HuH-7 (cell line): Measurements from ENCODE around the gene CRHBP.
"Not testable (repeated sequence)": the region's sequence is repeated elsewhere in the genome, so short reads cannot be mapped to it uniquely, and the experiment has no call there.

Experiments
- DNase-seq: peaks from one replicate; pipeline ENCODE4 v3.0.0; 2011; ENCODE audit warnings: low spot score

The CRHBP gene, protein sequence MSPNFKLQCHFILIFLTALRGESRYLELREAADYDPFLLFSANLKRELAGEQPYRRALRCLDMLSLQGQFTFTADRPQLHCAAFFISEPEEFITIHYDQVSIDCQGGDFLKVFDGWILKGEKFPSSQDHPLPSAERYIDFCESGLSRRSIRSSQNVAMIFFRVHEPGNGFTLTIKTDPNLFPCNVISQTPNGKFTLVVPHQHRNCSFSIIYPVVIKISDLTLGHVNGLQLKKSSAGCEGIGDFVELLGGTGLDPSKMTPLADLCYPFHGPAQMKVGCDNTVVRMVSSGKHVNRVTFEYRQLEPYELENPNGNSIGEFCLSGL

DNA sequence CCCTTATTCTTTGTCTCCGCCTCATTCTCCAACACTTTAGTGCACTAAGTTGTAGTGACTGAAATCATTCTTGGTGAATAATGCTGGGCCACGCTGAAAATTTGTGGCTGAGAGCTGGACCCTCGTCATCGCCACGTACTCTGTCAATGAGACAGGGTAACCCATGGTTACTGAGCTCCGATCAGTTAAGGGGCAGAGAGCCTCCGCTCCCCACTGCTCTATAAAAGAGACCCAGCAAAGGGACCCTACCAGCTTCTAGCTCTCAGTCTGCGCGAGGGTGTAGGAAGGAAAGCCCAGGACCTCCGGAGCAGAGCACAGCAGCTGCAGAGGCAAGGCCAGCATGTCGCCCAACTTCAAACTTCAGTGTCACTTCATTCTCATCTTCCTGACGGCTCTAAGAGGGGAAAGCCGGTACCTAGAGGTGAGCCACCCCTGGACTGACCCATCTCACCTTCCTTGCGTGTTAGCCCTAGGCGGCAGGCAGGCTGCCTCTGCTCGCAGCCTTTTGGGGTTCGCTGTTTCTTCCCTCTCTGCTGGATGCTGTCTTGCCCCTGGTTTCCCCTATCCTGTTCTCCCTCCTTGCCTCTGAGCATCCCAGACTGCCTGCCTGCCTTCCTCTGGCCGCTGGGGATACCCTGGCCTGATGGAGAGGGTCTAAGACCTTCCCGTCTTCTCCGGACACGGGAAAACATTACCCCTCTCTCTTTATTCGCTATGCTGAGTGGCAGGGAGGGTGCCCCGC, at the start of gene CRHBP:
TSS of gene CRHBP (plus strand) at position 251 of the 742 bp plus-strand sequence. CDS start at position 341, 90 bp downstream.
- no peak for DNase-seq

DNA sequence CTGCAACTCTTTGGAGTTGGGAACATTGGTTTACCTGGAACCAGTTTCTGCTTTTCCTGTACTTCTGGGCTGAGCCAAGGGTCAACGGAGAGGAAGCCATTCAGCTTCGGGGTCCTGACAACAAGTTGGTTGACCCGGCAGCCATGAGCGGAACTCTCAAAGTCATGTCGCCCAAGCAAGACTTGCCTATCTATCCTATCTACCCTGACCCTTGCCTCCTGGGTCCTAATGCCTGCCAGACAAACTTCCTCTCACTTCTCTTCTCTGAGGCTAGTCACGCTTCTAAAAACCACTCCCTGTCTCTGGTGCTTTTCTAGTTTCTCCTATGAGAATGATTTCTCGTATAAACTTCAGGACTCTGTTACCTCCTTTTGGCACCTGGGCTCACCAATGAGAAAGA, 44.7 kb upstream of the CRHBP start:
- DNase-seq = no peak

DNA sequence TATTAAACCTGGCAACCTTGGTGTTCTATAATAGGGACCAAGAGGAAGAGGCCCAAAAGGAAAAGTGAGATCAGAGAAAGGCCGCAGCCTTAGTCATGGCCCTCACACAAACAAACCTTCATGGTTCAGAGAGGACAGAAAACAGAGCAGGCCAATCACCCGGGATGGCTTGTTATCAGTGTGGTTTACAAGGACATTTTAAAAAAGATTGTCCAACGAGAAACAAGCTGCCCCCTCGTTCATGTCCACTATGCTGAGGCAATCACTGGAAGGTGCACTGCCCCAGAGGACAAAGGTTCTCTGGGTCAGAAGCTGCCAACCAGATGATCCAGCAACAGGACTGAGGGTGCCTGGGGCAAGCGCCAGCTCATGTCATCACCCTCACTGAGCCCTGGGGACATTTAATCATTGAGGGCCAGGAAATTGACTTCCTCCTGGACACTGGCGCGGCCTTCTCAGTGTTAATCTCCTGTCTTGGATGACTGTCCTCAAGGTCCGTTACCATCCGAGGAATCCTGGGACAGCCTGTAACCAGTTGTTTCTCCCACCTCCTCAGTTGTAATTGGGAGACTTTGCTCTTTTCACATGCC, 42.4 kb upstream of the CRHBP start:
- DNase-seq = not testable (repeated sequence)

GRCh38 chr5:76914671-76915070, 38.2 kb upstream of the CRHBP start:
- DNase-seq = not testable (repeated sequence)

DNA sequence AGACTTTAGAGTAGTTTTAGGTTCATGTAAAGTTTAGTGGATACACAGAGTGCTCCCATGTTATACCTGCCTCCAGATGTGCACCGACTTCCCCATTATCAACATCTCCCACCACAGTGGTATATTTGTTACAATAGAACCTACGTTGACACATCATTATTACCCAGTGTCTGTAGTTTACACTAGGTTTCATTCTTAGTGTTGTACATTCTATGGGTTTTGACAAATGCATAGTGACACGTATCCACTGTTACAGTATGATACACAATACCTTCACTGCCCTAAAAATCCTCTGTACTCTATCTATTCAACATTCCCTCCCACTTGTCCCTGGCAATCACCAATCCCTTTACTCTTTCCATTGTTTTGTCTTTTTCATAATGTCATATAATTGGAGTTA, 34.3 kb upstream of the CRHBP start:
- DNase-seq = no peak

DNA sequence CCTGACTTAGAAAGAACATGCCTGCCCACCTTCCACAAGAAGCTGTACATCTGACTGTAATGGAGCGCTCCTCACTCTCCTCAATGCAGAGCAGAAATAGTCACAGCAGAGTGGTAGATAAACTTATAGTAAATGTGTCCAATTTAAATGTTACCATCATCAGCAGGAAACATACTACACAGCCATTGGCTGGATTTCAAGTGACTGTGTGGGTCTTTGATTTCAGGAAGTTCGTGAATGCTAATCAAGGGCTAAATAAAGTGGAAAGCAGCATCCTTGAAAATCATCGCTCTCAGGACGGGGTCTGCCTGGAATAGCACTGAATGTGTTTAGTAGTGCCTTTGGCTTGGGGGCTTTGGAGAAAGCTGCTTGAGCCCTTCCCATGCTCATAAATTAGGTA, 32.4 kb upstream of the CRHBP start:
- DNase-seq = no peak

GRCh38 chr5:76926329-76927105, 26.3 kb upstream of the CRHBP start:
- DNase-seq = no peak

DNA sequence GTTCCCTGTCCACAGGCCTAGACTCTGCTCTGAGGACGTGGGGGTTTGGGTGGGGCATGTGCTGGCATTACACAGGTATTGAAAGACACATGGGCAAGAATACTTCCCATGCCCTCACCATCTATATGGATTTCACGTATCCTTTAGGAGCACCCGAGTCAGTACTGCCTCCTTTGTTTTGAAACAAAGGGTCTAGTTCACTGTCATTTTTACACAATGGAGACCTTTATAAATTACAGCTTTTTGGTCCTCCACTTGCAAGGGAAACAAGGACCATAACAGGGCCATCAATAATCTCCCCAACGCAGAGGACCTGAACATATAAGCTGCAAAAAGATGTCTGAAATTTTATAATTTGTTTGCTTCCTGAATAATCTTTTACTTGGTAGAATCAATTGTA, 24.9 kb upstream of the CRHBP start:
- no peak for DNase-seq

- DNase-seq = no peak
Observed at GRCh38 chr5:76930083-76930482, 22.8 kb upstream of the CRHBP start.

DNA sequence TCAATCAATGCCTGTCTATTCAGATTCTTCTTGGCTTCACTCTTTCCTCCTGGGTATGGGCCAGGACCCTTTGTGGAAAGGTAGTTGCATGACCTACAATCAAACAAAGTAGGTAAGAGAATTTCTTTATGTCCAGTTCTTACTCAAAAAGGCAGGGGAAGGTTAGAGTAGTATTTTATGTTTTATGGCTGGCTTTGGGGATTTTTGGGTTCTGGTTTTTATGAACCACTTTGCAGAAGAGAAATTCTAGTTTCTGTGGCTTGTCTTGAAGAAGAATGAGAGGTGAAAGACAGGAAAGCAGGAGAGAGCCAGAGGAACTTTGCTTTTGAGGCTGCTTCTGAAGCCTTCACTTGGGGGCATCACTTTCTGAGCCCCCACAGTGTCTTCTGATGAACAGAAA, 14.7 kb upstream of the CRHBP start:
- no peak for DNase-seq

- DNase-seq = no peak
Observed at GRCh38 chr5:76941000-76941399, 11.8 kb upstream of the CRHBP start.

GRCh38 chr5:76941442-76941841, 11.4 kb upstream of the CRHBP start:
- DNase-seq = no peak

GRCh38 chr5:76942581-76942980, 10.3 kb upstream of the CRHBP start:
- no peak for DNase-seq

DNA sequence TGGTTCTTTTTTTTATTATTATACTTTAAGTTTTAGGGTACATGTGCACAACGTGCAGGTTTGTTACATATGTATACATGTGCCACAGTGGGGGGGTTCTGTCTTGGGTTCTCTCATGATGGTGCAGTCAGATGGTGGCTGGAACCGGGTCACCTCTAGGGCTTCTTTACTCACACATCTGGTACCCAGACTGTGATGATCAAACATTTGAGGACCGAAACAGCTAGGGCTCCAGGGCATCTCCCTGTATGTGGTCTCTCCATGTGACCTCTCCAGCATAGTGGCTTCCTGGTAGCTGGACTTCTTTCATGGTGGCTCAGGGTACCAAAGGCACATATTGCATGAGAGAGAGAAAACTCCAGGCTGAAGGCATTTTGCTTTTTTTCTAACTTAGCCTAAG, 9.8 kb upstream of the CRHBP start:
- no peak for DNase-seq

DNA sequence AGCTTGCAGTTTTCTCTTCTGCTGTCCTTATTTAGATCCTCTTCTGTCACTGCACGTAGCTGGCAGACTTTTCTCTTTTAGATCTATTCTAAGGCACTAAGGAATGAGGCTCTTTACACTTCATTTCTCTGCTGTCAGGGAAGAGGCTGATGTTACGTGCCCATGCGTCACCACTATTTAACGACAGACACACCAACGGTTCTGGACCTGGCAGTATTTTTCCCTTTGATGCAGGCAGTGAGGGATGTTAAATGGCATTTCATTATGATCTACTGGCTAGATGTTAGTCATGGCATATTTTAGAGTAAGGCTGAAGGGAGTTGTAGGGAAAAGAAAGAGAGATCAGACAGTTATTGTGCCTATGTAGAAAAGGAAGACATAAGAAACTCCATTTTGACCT, 8.2 kb upstream of the CRHBP start:
- no peak for DNase-seq

GRCh38 chr5:76945238-76945637, 7.6 kb upstream of the CRHBP start:
- not testable (repeated sequence) for DNase-seq

DNA sequence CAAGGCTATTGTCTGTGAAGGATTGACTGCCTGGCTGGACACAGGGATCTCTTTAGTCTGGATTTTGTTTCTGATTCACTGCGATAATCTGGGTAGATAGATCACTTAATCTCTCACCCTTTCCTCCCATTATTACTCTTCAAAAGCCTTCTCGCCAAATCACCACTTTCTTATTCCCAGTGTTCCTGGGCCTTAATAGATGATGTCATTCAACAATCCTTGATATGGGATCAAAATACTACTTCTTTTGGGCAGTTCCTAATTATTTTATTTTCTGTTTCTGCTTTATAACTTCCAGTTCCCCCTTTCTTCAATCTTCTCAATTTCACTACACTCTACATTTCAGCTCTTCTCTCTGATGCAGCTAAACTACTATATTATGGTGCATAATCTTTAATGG, 6.8 kb upstream of the CRHBP start:
- DNase-seq = no peak

DNA sequence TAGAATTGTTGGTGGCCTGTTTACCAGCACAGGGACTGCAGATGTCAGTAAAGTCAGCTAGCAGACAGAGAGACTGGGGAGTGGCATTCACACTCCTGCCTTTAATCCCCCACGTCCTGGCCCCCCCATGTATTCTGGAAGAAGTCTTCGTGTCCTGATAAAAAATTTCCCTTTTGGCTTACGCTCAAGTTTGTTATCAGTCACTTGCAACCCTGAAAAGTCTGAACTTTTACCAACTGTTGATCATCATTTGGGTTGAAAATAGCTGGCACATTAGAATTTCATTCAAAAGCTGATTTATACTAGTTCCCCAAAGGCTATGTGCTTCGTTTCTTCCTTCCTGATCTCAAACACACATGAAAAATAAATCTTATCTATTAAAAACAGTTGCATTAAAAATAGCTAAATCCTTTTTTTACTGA, 5.8 kb upstream of the CRHBP start:
- no peak for DNase-seq

DNA sequence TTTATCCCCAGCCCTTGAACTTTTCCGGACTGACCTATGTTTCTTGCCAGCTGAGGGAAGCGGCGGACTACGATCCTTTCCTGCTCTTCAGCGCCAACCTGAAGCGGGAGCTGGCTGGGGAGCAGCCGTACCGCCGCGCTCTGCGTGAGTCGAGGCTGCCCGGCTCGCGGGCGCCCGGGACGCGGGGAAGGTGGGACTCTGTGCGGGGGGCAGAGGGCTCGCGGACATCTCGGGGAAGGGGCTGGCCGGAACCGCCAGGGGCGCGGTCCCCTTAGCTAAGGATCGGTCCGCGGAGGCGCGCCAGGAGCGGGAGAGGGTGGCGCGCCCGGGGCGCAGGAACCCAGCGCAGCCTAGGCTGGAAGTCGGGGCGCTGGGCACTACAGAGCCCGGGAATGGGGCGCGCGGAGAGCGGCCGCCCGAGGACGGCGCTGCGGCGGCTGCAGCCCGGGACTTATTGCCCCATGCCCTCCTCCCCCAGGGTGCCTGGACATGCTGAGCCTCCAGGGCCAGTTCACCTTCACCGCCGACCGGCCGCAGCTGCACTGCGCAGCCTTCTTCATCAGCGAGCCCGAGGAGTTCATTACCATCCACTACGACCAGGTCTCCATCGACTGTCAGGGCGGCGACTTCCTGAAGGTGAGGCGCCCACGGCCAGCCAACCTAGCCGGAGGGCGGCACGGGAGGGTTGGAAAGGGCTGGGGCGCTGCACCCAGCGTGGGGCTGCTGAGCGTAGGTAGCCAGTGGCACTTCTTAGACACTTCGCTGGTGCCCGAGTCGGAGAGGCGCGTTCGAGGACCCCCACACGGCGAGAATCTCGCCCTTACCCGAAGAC, 922 bp downstream of the CRHBP start:
- DNase-seq = no peak

- no peak for DNase-seq
Observed at GRCh38 chr5:76954383-76954763, 1.5 kb downstream of the CRHBP start.

DNA sequence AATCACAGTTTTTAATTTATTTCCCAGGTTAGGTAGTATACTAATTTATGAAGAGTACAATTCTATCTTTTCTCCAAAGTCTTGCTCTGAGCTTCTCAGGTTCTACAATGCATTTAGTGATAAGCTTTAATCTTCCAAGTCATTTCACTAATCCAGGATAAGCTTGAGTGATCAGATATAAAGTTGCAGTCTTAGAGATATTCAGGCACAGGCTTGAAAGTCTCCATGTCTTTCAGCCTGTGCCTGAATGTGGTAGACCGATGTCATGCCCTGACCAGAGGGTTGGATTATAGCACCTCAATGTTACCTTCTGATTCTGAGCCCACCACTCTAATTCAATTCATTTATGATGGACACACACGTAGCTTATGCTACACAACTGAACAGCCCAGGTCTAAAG, 3.2 kb downstream of the CRHBP start:
- DNase-seq = no peak
